Loucy (cell line): ENCODE measurements around the gene ACTL8.

Source experiments
- H2AFZ ChIP-seq: fragments of 200-600 bp; sonication (generic); 2 replicates; pipeline ENCODE4 v1.6.0; 2016; ENCODE audit warnings: antibody characterized with exemption, mild to moderate bottlenecking, low read length, moderate library complexity
- H3F3A ChIP-seq: fragments of 200-600 bp; 2 replicates; pipeline ENCODE4 v1.6.0; 2016; ENCODE audit warnings: antibody characterized with exemption, low read depth, mild to moderate bottlenecking
- H3K27me3 ChIP-seq: fragments of 200-600 bp; sonication (generic); 2 replicates; pipeline ENCODE4 v1.6.1; 2014; ENCODE audit warnings: low read length, mild to moderate bottlenecking; ENCODE audit not compliant: insufficient read depth, poor library complexity, severe bottlenecking
- H3K36me3 ChIP-seq: fragments of 200-600 bp; sonication (generic); 2 replicates; pipeline ENCODE4 v1.6.1; 2016; ENCODE audit warnings: low read length; ENCODE audit not compliant: insufficient read depth
- H3K4me1 ChIP-seq: fragments of 200-600 bp; sonication (generic); 2 replicates; pipeline ENCODE4 v1.5.1; 2014; ENCODE audit warnings: low read length, mild to moderate bottlenecking; ENCODE audit not compliant: insufficient read depth, poor library complexity, severe bottlenecking
- H3K4me2 ChIP-seq: fragments of 200-600 bp; sonication (generic); 2 replicates; pipeline ENCODE4 v1.6.0; 2014; ENCODE audit warnings: antibody characterized with exemption, low read length, low read depth, mild to moderate bottlenecking; ENCODE audit not compliant: poor library complexity, severe bottlenecking
- H3K4me3 ChIP-seq: fragments of 200-600 bp; sonication (generic); 2 replicates; pipeline ENCODE4 v1.5.1; 2014; ENCODE audit warnings: low read length, mild to moderate bottlenecking, mixed read lengths; ENCODE audit not compliant: poor library complexity, severe bottlenecking
- H3K79me2 ChIP-seq: fragments of 200-600 bp; sonication (generic); 2 replicates; pipeline ENCODE4 v1.6.1; 2014; ENCODE audit warnings: low read length; ENCODE audit not compliant: insufficient read depth
- H3K9ac ChIP-seq: fragments of 200-600 bp; sonication (generic); 2 replicates; pipeline ENCODE4 v1.6.0; 2014; ENCODE audit warnings: mild to moderate bottlenecking, low read depth, low read length, moderate library complexity; ENCODE audit not compliant: poor library complexity, severe bottlenecking
- H3K9me2 ChIP-seq: fragments of 200-600 bp; sonication (generic); replicated peaks from 2 replicates; pipeline ENCODE4 v1.6.1; 2016; ENCODE audit warnings: low read depth, low read length, mixed read lengths
- H3K9me3 ChIP-seq: fragments of 200-600 bp; sonication (generic); 2 replicates; pipeline ENCODE4 v1.6.1; 2014; ENCODE audit warnings: mild to moderate bottlenecking, antibody characterized with exemption, low read length, low read depth; ENCODE audit not compliant: insufficient read depth
- H4K20me1 ChIP-seq: fragments of 200-600 bp; sonication (generic); 2 replicates; pipeline ENCODE4 v1.6.0; 2014; ENCODE audit warnings: antibody characterized with exemption, low read length, mild to moderate bottlenecking; ENCODE audit not compliant: insufficient read depth, poor library complexity, severe bottlenecking
- EZH2phosphoT487 ChIP-seq: fragments of 200-600 bp; IDR thresholded peaks from 2 replicates; pipeline ENCODE4 v1.6.1; 2018; ENCODE audit warnings: antibody characterized with exemption, mild to moderate bottlenecking, moderate library complexity, borderline replicate concordance
- TF ChIP-seq, protein P1 (sequence below): fragments of 200-600 bp; sonication (generic); conservative IDR thresholded peaks from 2 replicates; pipeline ENCODE4 v1.5.1; 2014; ENCODE audit warnings: mild to moderate bottlenecking, antibody characterized with exemption, low read length

ACTL8 gene

DNA sequence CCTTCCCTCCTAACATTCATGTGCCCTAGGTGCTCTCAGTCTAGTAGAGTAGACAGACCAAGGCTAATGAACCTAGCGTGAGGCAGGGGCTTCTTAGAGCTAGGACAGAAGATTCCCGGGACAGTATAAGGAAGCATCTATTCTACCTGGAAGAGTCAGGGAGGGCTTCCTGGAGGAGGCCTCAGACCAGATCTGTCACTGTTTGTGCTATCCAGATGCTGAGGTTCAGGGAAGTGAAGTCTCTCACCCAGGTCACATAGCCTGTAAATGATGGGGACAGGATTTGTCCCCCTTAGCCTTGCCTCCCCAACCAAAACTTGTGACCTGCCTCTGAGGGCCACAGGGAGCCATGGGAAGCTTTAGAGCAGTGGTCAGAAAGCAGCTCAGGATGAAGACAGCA is 20.7 kb downstream of the ACTL8 start:
- Histone ChIP-seq H3K9me2 (no peaks in the 10 kb centered on the region), H3K4me2 (no peak overlapping the region), H3K27me3 (no peaks in the 10 kb centered on the region), H4K20me1 (no peaks in the 10 kb centered on the region), H2AFZ (no peak overlapping the region), H3F3A (no peaks in the 10 kb centered on the region), H3K4me3 (no peak overlapping the region), H3K9ac (no peak overlapping the region), H3K9me3 (no peaks in the 10 kb centered on the region), H3K4me1 (no peaks in the 10 kb centered on the region), H3K36me3 (no peaks in the 10 kb centered on the region), H3K79me2 (no peaks in the 10 kb centered on the region)
- TF ChIP-seq EZH2phosphoT487: no peak
- TF ChIP-seq, protein P1, sequence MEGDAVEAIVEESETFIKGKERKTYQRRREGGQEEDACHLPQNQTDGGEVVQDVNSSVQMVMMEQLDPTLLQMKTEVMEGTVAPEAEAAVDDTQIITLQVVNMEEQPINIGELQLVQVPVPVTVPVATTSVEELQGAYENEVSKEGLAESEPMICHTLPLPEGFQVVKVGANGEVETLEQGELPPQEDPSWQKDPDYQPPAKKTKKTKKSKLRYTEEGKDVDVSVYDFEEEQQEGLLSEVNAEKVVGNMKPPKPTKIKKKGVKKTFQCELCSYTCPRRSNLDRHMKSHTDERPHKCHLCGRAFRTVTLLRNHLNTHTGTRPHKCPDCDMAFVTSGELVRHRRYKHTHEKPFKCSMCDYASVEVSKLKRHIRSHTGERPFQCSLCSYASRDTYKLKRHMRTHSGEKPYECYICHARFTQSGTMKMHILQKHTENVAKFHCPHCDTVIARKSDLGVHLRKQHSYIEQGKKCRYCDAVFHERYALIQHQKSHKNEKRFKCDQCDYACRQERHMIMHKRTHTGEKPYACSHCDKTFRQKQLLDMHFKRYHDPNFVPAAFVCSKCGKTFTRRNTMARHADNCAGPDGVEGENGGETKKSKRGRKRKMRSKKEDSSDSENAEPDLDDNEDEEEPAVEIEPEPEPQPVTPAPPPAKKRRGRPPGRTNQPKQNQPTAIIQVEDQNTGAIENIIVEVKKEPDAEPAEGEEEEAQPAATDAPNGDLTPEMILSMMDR: no peak

DNA sequence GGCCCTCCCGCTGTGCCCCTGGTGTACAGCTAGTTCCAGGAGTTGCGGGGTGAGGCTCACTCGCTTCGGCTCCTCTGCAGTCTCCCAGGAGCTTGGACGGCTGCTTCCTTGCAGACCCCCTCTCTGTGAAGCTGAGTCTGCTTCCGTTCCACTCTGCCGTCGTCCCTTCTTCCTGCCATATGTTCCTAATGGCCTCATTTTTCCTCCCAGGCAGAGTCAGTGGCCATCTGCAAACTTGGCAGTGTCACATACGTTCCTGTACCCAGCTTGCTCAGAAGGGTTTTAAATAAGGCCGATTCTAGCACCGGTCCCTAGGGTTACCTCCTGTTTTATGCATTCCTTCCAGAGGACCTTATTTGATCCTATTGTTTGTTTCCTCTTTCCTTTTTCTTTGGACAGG is 21.3 kb downstream of the ACTL8 start:
- Histone ChIP-seq H3K27me3 (no peaks in the 10 kb centered on the region), H3K9ac (no peak overlapping the region), H3F3A (no peaks in the 10 kb centered on the region), H2AFZ (no peak overlapping the region), H4K20me1 (no peaks in the 10 kb centered on the region), H3K4me1 (no peaks in the 10 kb centered on the region), H3K79me2 (no peaks in the 10 kb centered on the region), H3K9me2 (no peaks in the 10 kb centered on the region), H3K4me3 (no peak overlapping the region), H3K36me3 (no peaks in the 10 kb centered on the region), H3K4me2 (no peak overlapping the region), H3K9me3 (no peaks in the 10 kb centered on the region)
- no peak for TF ChIP-seq EZH2phosphoT487
- TF ChIP-seq, protein P1: no peak

DNA sequence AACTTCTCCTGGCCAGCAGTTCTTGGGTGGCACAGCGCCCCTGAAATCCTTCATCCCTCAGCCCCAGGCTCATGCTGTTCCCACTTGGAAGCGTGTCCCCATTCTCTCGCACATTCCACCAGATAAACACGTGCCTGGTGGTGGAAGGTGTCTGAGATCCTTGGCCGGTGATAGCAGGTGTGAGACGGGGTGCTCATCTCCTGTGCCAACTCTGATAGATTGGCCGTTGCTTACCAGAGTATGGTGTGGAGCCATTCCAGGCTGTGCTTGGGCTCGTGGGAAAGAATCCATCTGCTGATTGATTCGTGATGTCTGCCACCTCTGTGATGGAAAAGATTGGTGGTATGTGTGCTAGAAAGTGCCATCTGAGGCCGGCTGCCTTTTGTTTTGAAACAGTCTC is 22.2 kb downstream of the ACTL8 start:
- no peaks in the 10 kb centered on the region for H3K9me2 ChIP-seq
- no peaks in the 10 kb centered on the region for H3K9me3 ChIP-seq
- no peaks in the 10 kb centered on the region for H3K79me2 ChIP-seq
- no peaks in the 10 kb centered on the region for H3F3A ChIP-seq
- no peaks in the 10 kb centered on the region for H4K20me1 ChIP-seq
- no peak overlapping the region for H3K4me2 ChIP-seq
- no peak overlapping the region for H3K9ac ChIP-seq
- no peak overlapping the region for H3K4me3 ChIP-seq
- TF ChIP-seq, protein P1: no peak
- no peak for TF ChIP-seq EZH2phosphoT487
- H3K36me3 ChIP-seq: no peaks in the 10 kb centered on the region
- no peaks in the 10 kb centered on the region for H3K4me1 ChIP-seq
- no peaks in the 10 kb centered on the region for H3K27me3 ChIP-seq
- no peak overlapping the region for H2AFZ ChIP-seq
